ENCODE results near the gene EIF3B. TPM values are rescaled to one million over a fixed set of nuclear protein-coding genes. Genes with fewer than 3 reads are reported as not detected.
"Not testable (repeated sequence)": the region's sequence is repeated elsewhere in the genome, so short reads cannot be mapped to it uniquely, and the experiment has no call there.

EIF3B gene
- total RNA-seq, 1 donor from 2014 or later: 107 TPM

- intact Hi-C loops (cut with DNase I): no loop called here
- DNase-seq (no peak), ATAC-seq (no peak)
- peaks cover 50% of the 10 kb centered on the region for H3K36me3 ChIP-seq
- H3K27ac ChIP-seq: no peak overlapping the region
- no peaks in the 10 kb centered on the region for H3K4me1 ChIP-seq
- no peaks in the 10 kb centered on the region for H3K9me3 ChIP-seq
- H3K27me3 ChIP-seq: no peaks in the 10 kb centered on the region
- H3K4me3 ChIP-seq: no peak overlapping the region
- no peak for TF ChIP-seq CTCF (IDR thresholded peaks at IDR 0.05)
Measured at GRCh38 chr7:2381227-2381626, 26.6 kb downstream of the EIF3B start.

- DNase-seq: no peak
- Histone ChIP-seq H3K36me3 (peaks cover 42% of the 10 kb centered on the region), H3K9me3 (no peaks in the 10 kb centered on the region), H3K4me3 (no peak overlapping the region), H3K27ac (no peak overlapping the region), H3K27me3 (no peaks in the 10 kb centered on the region), H3K4me1 (no peaks in the 10 kb centered on the region)
- no peak for ATAC-seq
- TF ChIP-seq CTCF (IDR thresholded peaks at IDR 0.05): no peak
- intact Hi-C loops (cut with DNase I): no loop called here
Measured at GRCh38 chr7:2381881-2382509, 27.4 kb downstream of the EIF3B start.

- intact Hi-C loops (cut with DNase I): no loop called here
- no peak for TF ChIP-seq CTCF (IDR thresholded peaks at IDR 0.05)
- ATAC-seq: peak; percentile 3
Measured at GRCh38 chr7:2383543-2384274, 29.1 kb downstream of the EIF3B start.

GRCh38 chr7:2384354-2385243, 30.0 kb downstream of the EIF3B start:
- Histone ChIP-seq H3K4me3 (no peak overlapping the region), H3K9me3 (no peaks in the 10 kb centered on the region), H3K27me3 (no peaks in the 10 kb centered on the region), H3K36me3 (peaks cover 27% of the 10 kb centered on the region), H3K4me1 (no peaks in the 10 kb centered on the region), H3K27ac (no peak overlapping the region)
- intact Hi-C loops (cut with DNase I): no loop called here
- DNase-seq: no peak
- no peak for ATAC-seq
- no peak for TF ChIP-seq CTCF (IDR thresholded peaks at IDR 0.05)

More at GRCh38 chr7:2383543-2384274, 29.1 kb downstream of the EIF3B start:
- Histone ChIP-seq H3K27ac (no peak overlapping the region), H3K9me3 (no peaks in the 10 kb centered on the region), H3K36me3 (peaks cover 35% of the 10 kb centered on the region), H3K27me3 (no peaks in the 10 kb centered on the region), H3K4me3 (no peak overlapping the region), H3K4me1 (no peaks in the 10 kb centered on the region)
- DNase-seq: no peak

- ATAC-seq; H3K27me3 ChIP-seq; H3K4me3 ChIP-seq; H3K9me3 ChIP-seq; DNase-seq; H3K4me1 ChIP-seq; H3K27ac ChIP-seq; intact Hi-C loops (cut with DNase I): not testable (repeated sequence)
- H3K36me3 ChIP-seq: peaks cover 11% of the 10 kb centered on the region
Measured at GRCh38 chr7:2386122-2386521, 31.5 kb downstream of the EIF3B start.
